HG03025 (cell line): ENCODE results near the gene NEGR1.

Experiments used
- ATAC-seq: cut with Tn5 transposase; IDR thresholded peaks from one replicate; pipeline ENCODE4 v1.9.1; 2021; ENCODE audit warnings: mild to moderate bottlenecking, moderate library complexity; ENCODE audit not compliant: unreplicated experiment, low FRiP score

NEGR1 gene

DNA sequence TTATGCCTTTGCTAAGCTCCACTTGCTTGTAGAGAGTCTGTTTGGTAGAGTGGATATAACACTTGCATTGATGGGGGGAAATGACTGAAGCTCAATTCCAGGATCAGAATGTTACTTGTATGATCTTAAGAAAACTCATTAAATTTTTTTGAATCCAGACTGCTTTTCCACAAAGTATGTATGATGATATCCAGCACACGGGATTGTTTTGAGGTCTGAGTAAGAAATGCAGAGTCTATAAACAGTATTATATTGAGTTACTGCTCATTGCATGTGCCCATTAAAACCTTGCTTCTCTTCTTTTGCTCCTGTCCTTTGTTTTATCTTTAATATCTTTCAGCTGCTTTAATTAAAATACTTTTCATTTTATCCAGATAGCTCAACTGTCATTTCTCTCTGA lies 631.1 kb downstream of the NEGR1 start:
- ATAC-seq, result no peak

DNA sequence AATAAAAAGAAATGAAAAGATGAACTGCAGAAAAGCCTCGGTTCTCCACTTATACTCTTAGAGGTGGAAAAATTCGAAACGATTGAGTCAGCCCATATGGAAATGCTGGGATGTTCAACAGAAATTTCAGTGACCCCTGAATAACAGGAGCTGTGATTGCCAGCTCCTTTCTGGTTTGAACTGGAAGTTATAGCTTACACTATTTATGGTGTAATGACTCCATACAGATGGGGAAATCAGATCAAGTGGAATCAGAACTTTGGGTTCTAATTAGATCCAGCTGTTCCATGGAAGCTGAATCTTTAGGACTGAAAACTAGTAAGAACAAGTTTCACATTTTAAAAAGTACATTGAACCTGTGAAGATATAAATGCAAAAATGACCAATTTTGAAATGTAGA lies 632.2 kb downstream of the NEGR1 start:
- no peak for ATAC-seq

DNA sequence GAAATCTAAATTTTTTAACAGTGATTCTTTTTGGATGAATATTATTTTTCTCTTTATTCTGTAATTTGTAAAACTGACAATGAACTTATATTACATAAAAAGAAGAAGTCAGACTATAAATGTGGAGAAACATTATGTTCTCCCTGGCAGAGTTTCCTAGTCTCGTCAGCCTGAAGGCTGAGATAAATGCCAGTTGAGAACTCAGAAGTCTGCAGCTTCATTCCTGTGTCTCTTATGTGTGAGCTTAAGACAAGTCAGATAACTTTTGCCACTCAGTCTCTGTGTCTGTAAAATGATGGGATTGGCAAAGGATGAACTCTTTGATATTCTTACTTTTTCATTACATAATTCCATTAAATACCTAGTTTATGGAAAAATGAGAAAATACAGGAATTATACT lies 632.7 kb downstream of the NEGR1 start:
- ATAC-seq, result no peak

DNA sequence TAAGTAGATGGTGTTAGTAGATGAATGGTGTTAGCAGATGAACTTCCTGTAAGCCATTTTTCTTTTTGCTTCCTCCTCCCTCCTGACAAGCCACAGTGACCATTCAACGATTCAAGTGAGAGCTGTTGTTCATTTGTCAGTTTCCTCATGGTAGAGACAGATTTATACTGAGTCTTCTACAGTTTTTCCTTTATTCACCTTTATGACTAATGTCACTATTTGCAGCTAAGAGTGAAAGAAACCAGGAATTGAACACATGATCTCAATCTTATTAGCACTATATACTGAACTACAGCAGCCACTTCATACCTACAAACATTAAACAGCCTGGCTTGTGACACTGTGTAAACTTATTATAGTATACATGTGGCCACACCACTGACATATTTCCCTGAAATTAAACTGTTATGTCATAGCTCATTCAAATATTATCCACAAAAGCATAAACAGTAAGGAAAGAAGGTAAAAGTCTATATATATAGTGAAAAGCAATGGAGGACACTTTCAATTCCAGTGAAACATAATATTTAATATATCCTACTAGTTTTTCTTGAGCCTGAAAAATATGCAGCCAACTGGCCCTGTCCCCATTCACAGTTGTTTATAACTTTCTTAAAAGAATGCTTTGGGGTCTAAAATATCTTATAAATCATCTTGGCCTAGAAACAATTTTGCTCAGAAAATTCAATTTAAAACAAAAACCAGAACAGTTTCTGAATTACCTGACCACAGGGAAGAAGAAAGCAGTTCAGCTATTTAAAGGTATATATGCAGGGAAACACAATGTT lies 634.6 kb downstream of the NEGR1 start:
- no peak for ATAC-seq

DNA sequence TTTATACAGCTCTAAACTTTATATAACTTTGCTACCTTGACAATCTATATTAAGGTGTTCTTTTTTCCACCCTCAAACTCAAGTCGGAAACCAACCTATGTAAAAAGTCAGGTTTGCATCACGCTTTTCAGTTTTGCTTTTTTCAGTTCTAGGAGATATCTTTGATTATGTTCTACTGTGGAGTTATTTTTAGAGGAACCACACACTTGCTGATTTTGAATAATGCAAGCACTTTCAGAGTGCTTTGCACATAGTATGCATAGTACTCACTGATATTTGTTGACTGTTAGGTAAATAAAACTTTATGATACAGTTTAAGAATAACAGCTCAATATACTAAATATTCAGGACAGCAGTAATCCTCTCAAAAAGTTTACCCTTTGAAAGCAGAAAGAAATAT lies 637.3 kb downstream of the NEGR1 start:
- no peak for ATAC-seq

DNA sequence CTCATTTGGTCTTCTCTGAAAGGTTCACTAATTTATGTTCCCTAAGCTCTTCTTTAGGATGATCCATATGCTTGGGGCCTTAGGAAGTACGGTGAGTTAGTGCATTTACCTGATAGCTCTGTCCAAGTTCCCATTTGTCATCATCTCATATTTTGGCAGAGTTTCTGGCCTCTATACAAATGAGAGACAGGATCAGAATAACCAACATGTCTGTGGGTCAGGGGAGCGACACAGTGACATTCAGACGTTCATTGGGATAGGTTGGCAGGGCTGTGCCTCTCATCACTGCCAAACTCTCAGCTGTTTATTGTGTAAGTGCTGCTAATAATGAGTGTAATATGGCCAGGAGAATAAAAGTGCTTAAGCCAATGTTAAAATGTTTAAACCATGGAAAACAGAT lies 640.4 kb downstream of the NEGR1 start:
- no peak for ATAC-seq

DNA sequence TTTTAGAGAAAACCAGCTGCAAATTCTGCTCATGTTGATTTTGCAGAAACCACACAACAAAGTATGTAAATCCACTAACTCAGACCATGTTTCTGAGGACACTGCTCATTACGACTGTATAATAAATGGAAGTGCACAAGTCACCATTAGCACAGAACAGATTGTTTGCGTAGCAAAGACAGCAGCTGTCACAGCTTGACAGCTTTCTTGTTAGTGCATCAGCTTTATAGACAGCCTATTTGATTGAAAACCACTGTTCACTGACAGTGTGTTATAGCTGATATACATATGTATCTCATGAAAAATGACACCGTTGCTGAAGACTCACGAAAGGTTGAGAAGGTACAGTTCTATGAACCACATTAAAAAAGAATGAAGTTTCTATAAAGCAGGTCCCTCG lies 641.3 kb downstream of the NEGR1 start:
- ATAC-seq, result no peak

DNA sequence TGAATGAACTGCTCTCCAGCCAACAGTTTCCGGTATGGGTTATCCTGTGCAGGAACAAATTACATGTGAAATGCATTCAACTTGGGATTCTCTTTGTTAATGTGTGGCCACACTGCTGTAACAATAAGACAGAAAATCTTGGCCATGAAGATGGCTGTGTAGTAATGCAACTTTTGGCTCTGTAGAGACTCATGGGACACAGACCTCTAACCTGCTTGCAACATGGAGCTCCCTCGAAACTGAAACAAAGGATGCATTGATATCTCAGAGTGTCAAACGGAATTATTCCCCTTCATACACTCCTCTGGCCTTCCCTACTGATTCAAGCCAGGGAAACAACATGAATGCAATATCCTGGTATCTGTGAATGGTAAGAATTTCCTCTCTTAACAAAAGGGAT lies 642.2 kb downstream of the NEGR1 start:
- no peak for ATAC-seq

DNA sequence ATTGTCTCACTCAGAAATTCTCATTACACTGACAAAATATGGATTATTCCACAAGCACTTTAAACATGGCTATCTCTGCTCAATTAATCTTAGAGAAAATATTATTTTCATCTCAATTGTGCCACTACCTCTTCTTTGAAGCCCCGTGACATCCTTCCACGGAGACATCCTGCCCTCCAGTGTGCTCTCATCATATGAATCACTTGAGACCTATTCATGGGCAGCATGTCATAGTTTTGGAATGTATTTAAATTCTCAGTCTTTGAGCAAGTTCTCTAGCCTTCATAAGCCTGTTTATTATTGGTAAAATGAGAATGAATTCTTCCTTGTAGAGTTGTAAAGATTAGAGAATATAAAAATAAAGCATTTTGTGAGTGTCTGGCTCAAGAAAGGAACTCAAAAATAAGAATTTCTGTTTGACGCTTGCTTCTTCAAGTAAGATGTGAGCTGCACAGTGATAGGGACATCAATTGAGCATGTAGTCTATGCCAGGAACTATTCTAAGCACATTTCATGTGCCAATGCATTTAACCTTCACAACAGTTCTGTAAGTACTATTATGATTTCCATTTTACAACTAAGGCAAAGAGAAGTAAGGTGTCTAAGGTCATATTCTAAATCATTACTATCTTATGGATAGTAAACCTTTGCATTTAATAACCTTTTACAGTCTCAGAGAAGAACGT lies 644.1 kb downstream of the NEGR1 start:
- no peak for ATAC-seq

DNA sequence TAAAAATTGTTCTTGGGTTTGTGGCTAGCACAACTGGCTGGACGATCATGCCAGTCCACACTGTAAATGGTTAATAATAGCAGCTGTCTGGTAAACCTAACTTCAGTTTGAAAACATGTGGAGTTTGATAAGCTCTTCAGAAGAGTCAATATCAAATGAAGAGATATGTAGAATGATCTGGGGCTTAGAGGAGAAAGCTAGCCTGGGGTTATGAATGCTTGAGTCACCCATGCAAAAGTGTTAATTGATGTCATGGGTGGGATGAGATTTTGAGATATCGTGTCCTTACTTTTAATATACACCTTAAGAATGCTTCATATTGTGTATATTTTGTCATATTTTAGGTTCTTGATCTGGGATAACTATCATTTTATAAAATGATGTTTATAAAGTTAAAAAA lies 646.8 kb downstream of the NEGR1 start:
- no peak for ATAC-seq

DNA sequence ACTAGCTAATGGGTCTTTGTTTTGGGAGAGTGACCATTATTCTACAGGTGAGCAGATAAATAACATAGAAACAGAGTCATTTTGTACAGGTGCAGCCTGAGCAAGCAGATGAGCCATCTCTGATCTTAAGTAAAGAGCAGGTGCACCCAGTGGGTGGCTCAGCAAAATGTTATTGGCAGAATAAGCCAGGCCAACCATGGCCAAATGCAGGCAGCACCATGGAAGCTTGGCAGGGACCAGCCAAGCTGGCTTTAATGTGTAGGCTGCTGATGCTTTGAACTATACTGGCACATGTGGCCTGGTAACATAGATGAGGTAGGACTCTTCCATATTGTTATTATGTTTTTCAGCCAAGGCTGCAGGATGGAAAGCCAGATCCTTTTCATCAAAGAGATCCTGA lies 648.2 kb downstream of the NEGR1 start:
- no peak for ATAC-seq

DNA sequence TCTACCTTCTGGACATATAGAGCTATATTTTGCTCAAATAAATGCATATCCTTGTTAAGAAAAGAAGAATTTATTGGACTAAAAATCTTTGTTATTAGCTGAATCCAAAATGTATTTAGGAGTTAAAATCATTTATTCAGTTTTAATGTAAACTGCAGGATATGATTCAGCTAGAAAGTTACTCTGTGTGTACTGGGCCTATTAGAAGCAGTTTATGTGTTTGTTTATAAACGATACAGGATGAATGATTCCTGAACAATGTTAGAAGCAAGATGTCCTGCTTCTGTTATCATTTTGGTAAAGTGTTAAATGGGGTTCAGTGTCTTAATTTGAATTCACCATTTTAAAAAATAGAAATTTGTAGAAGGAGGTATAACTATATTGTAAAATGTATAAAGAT lies 652.3 kb downstream of the NEGR1 start:
- ATAC-seq, result no peak

DNA sequence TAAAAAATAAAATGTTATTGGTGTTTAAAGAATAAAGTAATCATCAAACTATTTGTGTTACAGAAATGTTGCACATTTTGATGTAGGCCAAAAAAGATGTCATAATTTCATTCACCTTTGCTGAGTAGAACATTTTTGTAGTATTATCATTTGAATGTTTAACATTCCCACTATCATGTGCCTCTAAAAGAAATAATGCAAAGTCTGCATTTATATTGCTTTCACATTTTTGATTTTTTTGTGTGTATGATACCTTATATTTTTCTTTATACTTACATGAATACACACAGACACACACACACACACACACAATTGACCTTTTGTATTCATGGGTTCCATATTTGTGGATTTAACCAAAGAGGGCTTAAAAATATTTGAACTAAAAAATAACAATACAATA lies 657.3 kb downstream of the NEGR1 start:
- ATAC-seq, result no peak

DNA sequence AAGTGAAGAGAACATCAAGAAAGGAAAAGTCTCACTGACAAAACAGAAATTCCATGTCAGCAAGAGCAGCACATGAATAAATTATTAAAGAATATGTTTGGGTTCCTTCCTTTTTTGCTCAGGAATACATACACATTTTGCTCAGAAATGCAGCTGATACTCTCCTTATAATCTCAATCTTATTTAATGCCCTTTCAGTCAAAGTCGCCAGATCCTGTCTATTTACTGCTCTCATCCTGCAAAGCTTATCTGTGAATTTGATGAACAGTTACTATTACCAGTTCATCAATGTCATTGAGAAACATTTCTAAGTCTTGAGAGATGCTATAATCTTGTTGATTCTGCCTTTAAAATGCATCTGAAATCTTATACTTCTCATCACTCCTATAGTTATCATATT lies 658.5 kb downstream of the NEGR1 start:
- ATAC-seq, result no peak

DNA sequence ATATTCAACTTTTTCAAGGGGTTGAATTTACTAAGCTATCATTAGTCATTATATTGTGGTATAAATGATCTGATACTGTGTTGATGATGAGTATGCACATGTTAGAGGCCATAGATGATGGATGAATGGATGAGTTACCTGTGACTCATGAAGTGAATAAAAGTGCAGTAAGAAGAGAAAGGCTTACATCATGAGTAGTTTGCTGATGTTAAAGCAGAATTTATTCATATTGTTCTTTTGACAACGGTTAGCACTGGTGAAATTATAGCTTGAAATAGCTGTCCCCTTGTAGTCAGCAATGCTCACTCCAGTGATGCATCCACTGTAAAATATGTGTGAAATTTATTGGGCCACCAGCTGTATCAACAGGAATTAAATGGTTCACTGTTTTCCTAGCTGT lies 660.6 kb downstream of the NEGR1 start:
- no peak for ATAC-seq

DNA sequence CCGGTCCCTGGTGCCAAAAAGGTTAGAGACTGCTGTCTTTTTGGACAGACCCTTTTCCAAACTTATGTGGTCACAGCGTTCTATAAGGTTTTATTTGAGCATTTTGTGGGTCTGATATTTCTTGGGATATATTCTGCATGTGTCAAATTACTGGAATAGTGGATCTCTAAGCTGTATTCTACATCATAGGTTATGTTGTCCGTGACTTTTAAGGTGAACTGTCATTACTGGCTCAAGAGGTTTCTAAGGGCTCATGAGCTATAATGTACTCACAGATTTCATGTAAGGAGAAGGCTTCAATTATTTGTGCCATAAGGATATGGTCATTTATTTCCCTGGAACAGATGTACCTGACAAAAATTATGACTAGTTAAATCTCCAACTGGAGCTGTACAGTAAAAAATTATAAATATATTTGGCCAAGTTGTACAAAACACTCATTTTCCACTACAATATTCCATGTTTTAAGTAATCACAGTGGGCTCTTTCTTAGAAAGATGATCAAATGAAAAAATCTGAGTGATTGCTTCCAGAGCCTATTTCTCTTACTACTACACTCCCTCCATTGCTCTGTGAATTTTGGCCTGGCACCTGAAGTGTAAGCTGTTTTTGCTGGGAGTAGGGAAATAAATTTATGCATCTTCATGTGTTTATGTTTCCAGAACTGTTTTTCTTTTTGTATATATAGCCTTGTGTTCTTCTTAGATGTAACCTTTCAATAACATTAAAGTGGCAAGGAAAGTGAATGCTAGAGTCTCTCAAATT lies 663.4 kb downstream of the NEGR1 start:
- no peak for ATAC-seq

DNA sequence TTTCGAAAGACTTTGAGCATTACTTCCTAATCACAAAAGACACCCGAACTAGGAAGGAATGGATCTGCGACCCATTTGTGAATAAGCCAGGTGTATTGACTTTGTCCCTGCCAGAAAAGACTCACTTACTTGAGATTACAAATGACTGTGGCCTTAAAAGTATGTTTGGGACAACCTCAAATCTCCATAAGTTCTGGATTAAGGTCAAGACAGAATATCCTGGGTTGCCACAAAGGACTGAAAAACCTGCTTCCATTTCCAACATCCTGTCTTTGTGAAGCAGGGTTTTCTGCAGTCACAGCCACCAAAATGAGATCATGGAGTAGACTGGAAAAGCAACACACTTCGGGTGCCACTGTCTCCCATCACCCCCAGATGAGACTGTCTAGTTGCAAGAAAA lies 664.1 kb downstream of the NEGR1 start:
- no peak for ATAC-seq

DNA sequence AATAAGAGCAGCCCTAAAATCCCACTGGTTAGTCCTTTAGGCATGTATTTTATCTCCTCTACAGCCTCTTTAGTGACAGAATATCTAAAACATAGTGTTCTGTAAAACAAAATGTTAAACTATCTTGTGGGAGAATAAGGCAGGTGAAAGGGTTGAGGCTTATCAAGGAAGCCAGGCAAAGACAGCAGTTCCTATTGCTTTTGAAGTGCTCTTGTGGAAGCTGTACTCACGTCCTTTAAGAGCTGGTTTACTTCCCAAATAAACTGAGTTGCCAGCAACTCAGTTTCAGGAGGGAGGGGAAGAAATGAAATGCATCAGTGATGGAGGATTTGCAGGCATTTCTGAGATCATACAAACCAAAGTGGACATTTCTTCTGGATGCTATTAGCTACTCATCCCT lies 671.9 kb downstream of the NEGR1 start:
- no peak for ATAC-seq

DNA sequence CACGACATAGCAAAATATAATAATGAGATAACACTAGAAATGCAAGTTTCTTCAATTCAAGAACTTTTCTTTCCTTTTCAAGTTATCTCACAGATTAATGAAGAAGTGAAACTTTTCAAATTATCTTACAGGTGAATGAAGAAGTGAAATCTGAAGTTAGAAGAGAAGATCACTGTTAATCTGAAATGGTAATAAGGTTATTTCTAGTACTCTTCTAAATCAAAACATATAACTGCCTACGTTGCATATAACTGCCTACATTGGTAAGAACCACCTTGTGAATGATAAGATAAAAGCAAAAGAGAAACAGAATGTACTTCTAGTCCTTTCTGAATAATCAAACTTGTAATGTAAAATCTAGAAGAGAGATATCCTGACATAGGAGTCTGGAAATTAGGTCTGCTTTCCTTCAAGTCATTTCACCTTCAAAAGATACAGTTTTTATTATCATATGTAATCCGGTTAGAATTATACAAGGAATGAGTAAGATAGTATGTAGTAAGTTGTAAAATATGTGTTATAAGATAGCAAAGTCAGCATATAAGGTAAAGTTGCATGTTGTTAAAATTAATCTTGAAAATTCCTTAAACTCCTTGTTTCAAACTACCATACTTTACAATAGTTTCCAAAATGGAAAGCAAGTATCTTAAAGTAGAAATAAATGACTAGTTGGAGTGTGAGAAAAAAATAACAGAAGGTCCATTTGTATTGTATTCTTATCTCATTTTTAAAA lies 679.1 kb downstream of the NEGR1 start:
- ATAC-seq, result no peak

DNA sequence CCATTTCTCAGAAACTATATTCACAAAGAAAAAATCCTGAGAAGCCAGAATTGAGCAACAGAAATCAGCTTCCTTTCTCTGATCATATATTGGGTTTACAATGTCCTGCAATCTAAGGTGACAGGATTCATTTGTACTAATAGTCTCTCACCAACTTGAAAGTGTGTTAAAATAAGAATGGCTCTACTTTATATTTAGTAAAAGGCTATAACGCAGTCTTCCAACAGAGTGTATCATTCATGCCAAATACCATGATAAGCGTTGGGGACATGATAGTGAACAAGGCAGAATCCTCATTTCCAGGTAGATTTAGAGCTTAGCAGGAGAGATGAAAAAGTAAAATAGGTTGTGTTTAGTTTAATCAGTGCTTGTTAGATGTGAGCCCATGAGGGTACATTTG lies 682.3 kb downstream of the NEGR1 start:
- ATAC-seq, result no peak

DNA sequence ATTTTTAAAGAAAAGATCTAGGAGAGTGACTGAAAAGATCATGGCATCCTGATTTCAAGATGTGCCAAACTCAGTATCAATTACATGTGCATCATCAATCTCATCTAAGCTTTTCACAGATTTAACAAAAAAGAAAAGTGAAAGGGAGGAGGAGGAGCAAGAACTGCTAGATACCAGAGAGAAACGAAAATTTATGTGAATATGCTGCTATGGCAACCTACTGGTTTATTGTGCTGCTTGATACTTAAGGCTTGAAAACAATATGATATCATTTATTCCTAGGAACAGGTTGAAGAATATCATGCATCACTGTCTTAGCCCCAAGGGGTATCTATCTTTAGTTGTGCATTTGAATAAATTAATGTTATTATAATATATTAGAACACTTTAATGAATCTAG lies 683.0 kb downstream of the NEGR1 start:
- ATAC-seq, result no peak
